Thyroid gland (tissue), 4 donors: ENCODE results near the gene LGSN. TPM values are rescaled to one million over a fixed set of nuclear protein-coding genes. Genes with fewer than 3 reads are reported as not detected.
"Not testable (repeated sequence)": the region's sequence is repeated elsewhere in the genome, so short reads cannot be mapped to it uniquely, and the experiment has no call there.

Experiments
- DNase-seq, 2 donors: peaks; one replicate each; pipeline ENCODE4 v3.0.0-alpha.2; 2019
- H3K27ac ChIP-seq, 3 donors: fragments of 200-600 bp; sonication (generic); 1 replicate in 2 of 3; 2 replicates in 1 of 3; pipeline ENCODE4 v1.5.1; 2016 to 2019; ENCODE audit warnings: mild to moderate bottlenecking in 1 of 3, moderate library complexity in 1 of 3
- H3K27me3 ChIP-seq: fragments of 200-600 bp; sonication (generic); one replicate; pipeline ENCODE4 v1.5.1; 2019
- H3K36me3 ChIP-seq, 2 donors: fragments of 200-600 bp; sonication (generic); one replicate each; pipeline ENCODE4 v1.5.1; 2016 to 2019
- H3K4me1 ChIP-seq, 2 donors: fragments of 200-600 bp; sonication (generic); one replicate each; pipeline ENCODE4 v1.5.1; 2017 to 2019
- H3K4me3 ChIP-seq, 3 donors: fragments of 200-600 bp; sonication (generic); replicated peaks in 1 of 3; 1 replicate in 2 of 3; 2 replicates in 1 of 3; pipeline ENCODE4 v1.5.1; 2016; ENCODE audit warnings: mild to moderate bottlenecking in 1 of 3
- H3K9me3 ChIP-seq: fragments of 200-600 bp; sonication (generic); one replicate; pipeline ENCODE4 v1.5.1; 2017
- POLR2A ChIP-seq, 2 donors: fragments of 450-650 bp; IDR thresholded peaks; one replicate each; pipeline ENCODE4 v1.6.1; 2017; ENCODE audit warnings: antibody characterized with exemption in 2 of 2, mild to moderate bottlenecking in 2 of 2, moderate library complexity in 1 of 2
- WGBS, 2 donors: methylation state at CpG; one replicate each; pipeline ENCODE4 v1.1.5; 2017; 5-methylcytosine and 5-hydroxymethylcytosine counted together
- intact Hi-C: fragments of 100-400 bp; cut with DNase I; formaldehyde crosslinking; loops from one replicate; pipeline ENCODE4 v1.15.1; 2023
- total RNA-seq, 4 donors: library from RNA; depleted of rRNA; stranded (reverse); fragments of >200 nt; gene quantifications; one replicate each; pipeline ENCODE4 v1.2.3, GENCODE V29; 2016
- TF ChIP-seq, protein P1 (sequence below), 6 experiments: fragments of 200-600 bp in 3 of 6; fragments of 450-650 bp in 3 of 6; sonication (generic) in 3 of 6; IDR thresholded peaks; one replicate each; pipeline ENCODE4 v1.5.1; 2016 to 2019; ENCODE audit warnings: antibody characterized with exemption in 6 of 6, mild to moderate bottlenecking in 2 of 6, inconsistent platforms in 1 of 6, moderate library complexity in 1 of 6

LGSN gene
- total RNA-seq, 4 donors from 2014 or later, result not detected

DNA sequence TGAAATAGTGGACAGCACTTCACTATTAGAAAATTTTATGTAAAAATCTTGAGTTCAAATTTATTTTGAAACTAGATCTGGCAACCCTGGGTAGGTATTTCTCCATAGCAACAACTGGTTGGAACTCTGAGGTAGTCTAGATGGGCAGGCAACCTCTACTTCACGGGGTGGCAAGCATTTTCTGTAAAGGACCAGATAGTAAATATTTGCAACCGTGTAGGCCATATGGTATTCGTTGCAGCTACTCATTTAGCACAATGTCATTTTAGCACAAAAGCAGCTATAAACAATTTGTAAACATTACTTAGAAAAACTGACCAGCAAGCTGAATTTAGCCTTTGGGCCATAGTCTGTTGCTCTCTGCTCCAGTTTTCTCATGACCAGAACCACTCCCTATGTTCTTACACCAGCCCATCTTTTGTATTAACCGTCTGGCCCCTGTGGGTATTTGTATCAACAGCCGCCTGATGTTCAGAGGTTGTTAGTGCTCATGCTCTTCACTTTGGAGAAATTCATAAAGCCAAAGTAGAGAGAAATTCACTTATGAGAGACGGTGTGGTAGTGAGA is 29.2 kb downstream of the LGSN start:
- no peak overlapping the region for H3K27ac ChIP-seq
- TF ChIP-seq POLR2A (IDR thresholded peaks at IDR 0.05), result no peak
- TF ChIP-seq, protein P1, sequence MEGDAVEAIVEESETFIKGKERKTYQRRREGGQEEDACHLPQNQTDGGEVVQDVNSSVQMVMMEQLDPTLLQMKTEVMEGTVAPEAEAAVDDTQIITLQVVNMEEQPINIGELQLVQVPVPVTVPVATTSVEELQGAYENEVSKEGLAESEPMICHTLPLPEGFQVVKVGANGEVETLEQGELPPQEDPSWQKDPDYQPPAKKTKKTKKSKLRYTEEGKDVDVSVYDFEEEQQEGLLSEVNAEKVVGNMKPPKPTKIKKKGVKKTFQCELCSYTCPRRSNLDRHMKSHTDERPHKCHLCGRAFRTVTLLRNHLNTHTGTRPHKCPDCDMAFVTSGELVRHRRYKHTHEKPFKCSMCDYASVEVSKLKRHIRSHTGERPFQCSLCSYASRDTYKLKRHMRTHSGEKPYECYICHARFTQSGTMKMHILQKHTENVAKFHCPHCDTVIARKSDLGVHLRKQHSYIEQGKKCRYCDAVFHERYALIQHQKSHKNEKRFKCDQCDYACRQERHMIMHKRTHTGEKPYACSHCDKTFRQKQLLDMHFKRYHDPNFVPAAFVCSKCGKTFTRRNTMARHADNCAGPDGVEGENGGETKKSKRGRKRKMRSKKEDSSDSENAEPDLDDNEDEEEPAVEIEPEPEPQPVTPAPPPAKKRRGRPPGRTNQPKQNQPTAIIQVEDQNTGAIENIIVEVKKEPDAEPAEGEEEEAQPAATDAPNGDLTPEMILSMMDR (IDR thresholded peaks at IDR 0.05), result no peak

DNA sequence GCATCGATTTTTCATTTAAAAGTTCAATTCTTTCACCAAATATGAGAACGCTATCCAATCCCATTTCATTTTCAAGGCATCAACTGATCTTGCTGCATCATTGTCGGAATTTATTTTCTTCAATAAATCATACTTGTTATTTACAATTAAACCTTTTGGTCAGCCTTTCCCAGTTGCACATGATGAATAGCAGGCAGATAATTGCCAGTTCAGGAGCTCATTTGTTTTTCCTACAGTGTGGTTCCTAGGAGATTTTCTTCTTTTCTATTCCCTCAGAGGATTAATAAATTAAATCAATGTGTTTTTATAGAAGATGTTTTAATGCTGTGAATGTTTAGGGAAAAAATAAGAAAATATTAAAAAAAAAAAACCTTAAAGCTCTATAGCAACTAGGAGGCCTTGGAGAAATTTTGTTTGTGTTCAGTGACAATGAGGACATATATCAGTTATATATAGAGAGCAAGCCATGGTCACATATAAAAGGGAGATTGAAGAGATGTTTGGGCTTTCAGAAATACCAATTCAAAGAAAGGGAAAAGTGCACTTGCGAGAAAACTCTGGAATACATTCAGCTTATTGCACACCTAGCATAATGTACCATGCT is 30.4 kb downstream of the LGSN start:
- Histone ChIP-seq H3K27me3 (no peaks in the 10 kb centered on the region), H3K27ac (no peak overlapping the region), H3K36me3 (no peaks in the 10 kb centered on the region), H3K9me3 (no peaks in the 10 kb centered on the region), H3K4me3 (no peak overlapping the region), H3K4me1 (no peaks in the 10 kb centered on the region)
- WGBS, 2 donors, result 91 to 95% methylated on average over 4 of the region's 4 CpGs
- no peak for TF ChIP-seq POLR2A (IDR thresholded peaks at IDR 0.05)
- TF ChIP-seq, protein P1 (IDR thresholded peaks at IDR 0.05), result no peak
- DNase-seq, result no peak
- intact Hi-C loops, result no loop called here

More for the DNA sequence above, 29.2 kb downstream of the LGSN start:
- intact Hi-C loops, result no loop called here
- no peaks in the 10 kb centered on the region for H3K9me3 ChIP-seq
- H3K27me3 ChIP-seq, result no peaks in the 10 kb centered on the region
- H3K36me3 ChIP-seq, result no peaks in the 10 kb centered on the region
- no peaks in the 10 kb centered on the region for H3K4me1 ChIP-seq
- H3K4me3 ChIP-seq, result no peak overlapping the region
- no peak for DNase-seq
- WGBS, 2 donors, result 89 to 90% methylated on average over 6 of the region's 6 CpGs

DNA sequence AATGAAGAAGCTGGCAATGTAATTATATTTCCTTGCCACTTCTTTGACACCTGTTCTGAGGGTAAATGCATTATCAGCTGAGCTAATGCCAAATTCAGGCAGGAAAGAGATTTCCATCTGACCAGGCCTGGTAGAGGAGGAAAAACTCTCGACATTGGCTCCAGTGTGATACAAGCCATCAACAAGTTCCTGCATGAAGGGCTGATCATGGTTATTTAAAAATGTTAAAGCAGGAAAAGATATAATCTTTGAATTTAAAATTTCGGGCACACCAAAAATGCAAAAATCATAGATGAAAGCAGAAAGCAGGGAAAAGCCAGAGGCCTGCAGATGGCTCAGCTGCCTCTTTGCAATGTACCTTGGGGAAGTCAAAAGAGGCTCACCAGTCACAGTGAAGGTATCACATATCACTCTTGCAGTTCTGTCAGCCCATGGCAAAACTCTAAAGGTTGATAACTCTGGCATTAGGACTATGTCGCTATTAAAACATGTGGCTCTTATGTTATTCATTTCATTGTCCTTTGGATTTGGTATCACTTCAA is 39.1 kb downstream of the LGSN start:
- 77 to 80% methylated on average over 3 of the region's 3 CpGs for WGBS, 2 donors
- Histone ChIP-seq H3K27me3 (no peaks in the 10 kb centered on the region), H3K4me3 (no peak overlapping the region), H3K27ac (no peak overlapping the region), H3K4me1 (no peaks in the 10 kb centered on the region), H3K36me3 (no peaks in the 10 kb centered on the region), H3K9me3 (no peaks in the 10 kb centered on the region)
- DNase-seq, result no peak
- TF ChIP-seq POLR2A (IDR thresholded peaks at IDR 0.05), result no peak
- TF ChIP-seq, protein P1 (IDR thresholded peaks at IDR 0.05), result no peak
- intact Hi-C loops, result no loop called here

DNA sequence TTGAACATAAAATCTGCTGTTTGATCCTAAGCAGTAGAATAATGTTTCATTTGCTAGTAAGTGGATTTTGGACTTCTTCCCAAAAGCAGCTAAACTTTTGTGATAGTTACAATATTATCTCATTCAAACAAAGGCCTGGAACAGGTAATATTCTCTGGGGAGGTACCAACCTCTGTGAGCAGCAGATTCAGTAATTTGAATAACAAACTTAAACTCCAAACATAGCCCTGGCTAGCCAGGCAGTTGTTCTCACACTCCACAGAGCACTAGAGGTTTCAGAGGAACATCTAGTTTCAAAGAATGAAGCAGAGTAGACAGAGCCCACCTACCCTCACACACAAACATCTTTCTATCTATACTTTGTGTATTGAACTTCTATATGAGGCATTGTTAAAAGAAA is 40.9 kb downstream of the LGSN start:
- Histone ChIP-seq H3K36me3 (no peaks in the 10 kb centered on the region), H3K4me3 (no peak overlapping the region), H3K27me3 (no peaks in the 10 kb centered on the region), H3K27ac (no peak overlapping the region), H3K4me1 (no peaks in the 10 kb centered on the region), H3K9me3 (no peaks in the 10 kb centered on the region)
- TF ChIP-seq, protein P1 (IDR thresholded peaks at IDR 0.05), result no peak
- no peak for TF ChIP-seq POLR2A (IDR thresholded peaks at IDR 0.05)
- DNase-seq, result no peak
- intact Hi-C loops, result no loop called here

DNA sequence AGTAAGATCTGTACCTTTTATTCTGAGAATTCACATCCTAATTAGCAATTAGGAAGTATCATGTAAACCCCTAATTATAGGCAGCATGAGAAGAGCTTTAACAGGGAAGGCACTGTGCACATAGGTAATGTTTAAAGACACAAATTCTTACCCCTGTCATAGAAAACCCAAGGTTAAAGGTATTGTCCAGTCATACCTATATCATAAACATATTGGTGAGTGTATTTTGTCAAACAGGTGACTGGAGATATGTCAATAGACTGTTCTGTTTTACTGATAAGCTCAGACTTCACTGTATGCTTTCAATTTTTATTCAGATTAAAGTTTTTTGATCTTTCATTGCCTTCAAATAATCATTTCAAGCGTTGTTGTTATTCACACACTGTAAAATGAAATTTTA is 43.8 kb downstream of the LGSN start:
- H3K27ac ChIP-seq, result no peak overlapping the region
- no peaks in the 10 kb centered on the region for H3K4me1 ChIP-seq
- 69 to 88% methylated on average over 1 of the region's 1 CpG for WGBS, 2 donors
- H3K4me3 ChIP-seq, result no peak overlapping the region
- H3K9me3 ChIP-seq, result no peaks in the 10 kb centered on the region
- DNase-seq, result no peak
- H3K27me3 ChIP-seq, result no peaks in the 10 kb centered on the region
- H3K36me3 ChIP-seq, result no peaks in the 10 kb centered on the region
- TF ChIP-seq, protein P1 (IDR thresholded peaks at IDR 0.05), result no peak
- no peak for TF ChIP-seq POLR2A (IDR thresholded peaks at IDR 0.05)
- intact Hi-C loops, result no loop called here

DNA sequence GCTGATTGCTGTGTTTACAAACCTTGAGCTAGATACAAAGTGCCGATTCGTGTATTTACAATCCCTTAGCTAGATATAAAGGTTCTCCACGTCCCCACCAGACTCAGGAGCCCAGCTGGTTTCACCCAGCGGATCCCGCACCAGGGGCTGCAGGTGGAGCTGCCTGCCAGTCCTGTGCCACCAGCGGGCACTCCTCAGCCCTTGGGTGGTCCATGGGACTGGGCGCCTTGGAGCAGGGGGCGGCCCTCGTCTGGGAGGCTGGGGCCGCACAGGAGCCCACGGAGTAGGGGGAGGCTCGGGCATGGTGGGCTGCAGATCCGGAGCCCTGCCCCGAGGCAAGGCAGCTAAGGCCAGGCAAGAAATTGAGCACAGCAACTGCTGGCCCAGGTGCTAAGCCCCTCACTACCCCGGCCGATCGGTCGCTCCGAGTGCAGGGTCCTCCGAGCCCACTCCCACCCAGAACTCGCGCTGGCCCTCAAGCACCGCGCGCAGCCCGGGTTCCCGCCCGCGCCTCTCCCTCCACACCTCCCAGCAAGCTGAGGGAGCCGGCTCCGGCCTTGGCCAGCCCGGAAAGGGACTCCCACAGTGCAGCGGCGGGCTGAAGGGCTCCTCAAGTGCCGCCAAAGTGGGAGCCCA is 44.9 kb downstream of the LGSN start:
- H3K4me1 ChIP-seq, H3K27ac ChIP-seq, DNase-seq, intact Hi-C loops, H3K27me3 ChIP-seq, H3K36me3 ChIP-seq, H3K4me3 ChIP-seq, H3K9me3 ChIP-seq: not testable (repeated sequence)
- WGBS, 2 donors, result 85 to 86% methylated on average over 24 to 33 of the region's 35 CpGs
